Activated CD4-positive, alpha-beta T cell treated with anti-CD3 and anti-CD28 coated beads, Interleukin-2, amount 10 ng/mL, durations not matched to agents 24 days and 14 days (primary cell): ENCODE results near the gene MAGEA12. TPM values are rescaled to one million over a fixed set of nuclear protein-coding genes. Genes with fewer than 3 reads are reported as not detected.
A peak's percentile ranks its signal among the peaks of the same experiment; 100 is the strongest.
"Not testable (repeated sequence)": the region's sequence is repeated elsewhere in the genome, so short reads cannot be mapped to it uniquely, and the experiment has no call there.

ENCODE experiments used
- DNase-seq: peaks from one replicate; pipeline ENCODE4 v3.0.0; 2022
- H3K27ac Mint-ChIP-seq: one replicate; pipeline ENCODE4 v1.8.0; 2022; ENCODE audit warnings: mild to moderate bottlenecking, mixed read lengths
- H3K27me3 Mint-ChIP-seq: one replicate; pipeline ENCODE4 v1.8.0; 2022; ENCODE audit warnings: mixed read lengths
- H3K36me3 Mint-ChIP-seq: one replicate; pipeline ENCODE4 v1.8.0; 2022; ENCODE audit warnings: low read depth, mild to moderate bottlenecking, mixed read lengths
- H3K4me1 Mint-ChIP-seq: one replicate; pipeline ENCODE4 v1.8.0; 2021; ENCODE audit warnings: mixed read lengths
- H3K4me3 Mint-ChIP-seq: one replicate; pipeline ENCODE4 v1.8.0; 2022; ENCODE audit warnings: mild to moderate bottlenecking, moderate library complexity, mixed read lengths
- H3K9me3 Mint-ChIP-seq: one replicate; pipeline ENCODE4 v1.8.0; 2021; ENCODE audit warnings: mixed read lengths
- intact Hi-C: fragments of 100-400 bp; cut with micrococcal nuclease; formaldehyde crosslinking; loops from one replicate; pipeline ENCODE4 v1.15.1; 2023
- total RNA-seq: library from RNA; stranded (reverse); gene quantifications from 2 replicates; pipeline ENCODE4 v1.2.3, GENCODE V29; 2022

Gene MAGEA12, protein sequence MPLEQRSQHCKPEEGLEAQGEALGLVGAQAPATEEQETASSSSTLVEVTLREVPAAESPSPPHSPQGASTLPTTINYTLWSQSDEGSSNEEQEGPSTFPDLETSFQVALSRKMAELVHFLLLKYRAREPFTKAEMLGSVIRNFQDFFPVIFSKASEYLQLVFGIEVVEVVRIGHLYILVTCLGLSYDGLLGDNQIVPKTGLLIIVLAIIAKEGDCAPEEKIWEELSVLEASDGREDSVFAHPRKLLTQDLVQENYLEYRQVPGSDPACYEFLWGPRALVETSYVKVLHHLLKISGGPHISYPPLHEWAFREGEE
- total RNA-seq = not detected in 2 replicates

GRCh38 chrX:152733261-152733975 lies at the start of gene MAGEA12, which contains the start of gene CSAG1:
Gene MAGEA12 (plus strand): TSS chrX:152733757. CDS start chrX:152736162, 2,405 bp downstream.
Gene CSAG1 (minus strand): TSS chrX:152733721. CDS start chrX:152732460, 1,261 bp downstream.
- H3K9me3 Mint-ChIP-seq = no peaks in the 10 kb centered on the region

GRCh38 chrX:152697952-152698931 lies 35.3 kb upstream of the MAGEA12 start, which contains the start of gene MAGEA3:
Gene MAGEA3 (plus strand): TSS chrX:152698794. CDS start chrX:152700833, 2,039 bp downstream.
- H3K4me3 Mint-ChIP-seq, DNase-seq, intact Hi-C loops, H3K27ac Mint-ChIP-seq, H3K36me3 Mint-ChIP-seq, H3K4me1 Mint-ChIP-seq, H3K9me3 Mint-ChIP-seq, H3K27me3 Mint-ChIP-seq: not testable (repeated sequence)

More at GRCh38 chrX:152733261-152733975, at the start of gene MAGEA12, which contains the start of gene CSAG1:
- DNase-seq = peak; percentile 18
- no peak within 1 kb of the TSS for H3K27ac Mint-ChIP-seq
- no peak within 1 kb of the TSS for H3K4me3 Mint-ChIP-seq
- H3K4me1 Mint-ChIP-seq = no peaks in the 10 kb centered on the region
- H3K27me3 Mint-ChIP-seq = peaks cover 4% of the 10 kb centered on the region
- H3K36me3 Mint-ChIP-seq = no peaks in the 10 kb centered on the region
- intact Hi-C loops = no loop called here

DNA sequence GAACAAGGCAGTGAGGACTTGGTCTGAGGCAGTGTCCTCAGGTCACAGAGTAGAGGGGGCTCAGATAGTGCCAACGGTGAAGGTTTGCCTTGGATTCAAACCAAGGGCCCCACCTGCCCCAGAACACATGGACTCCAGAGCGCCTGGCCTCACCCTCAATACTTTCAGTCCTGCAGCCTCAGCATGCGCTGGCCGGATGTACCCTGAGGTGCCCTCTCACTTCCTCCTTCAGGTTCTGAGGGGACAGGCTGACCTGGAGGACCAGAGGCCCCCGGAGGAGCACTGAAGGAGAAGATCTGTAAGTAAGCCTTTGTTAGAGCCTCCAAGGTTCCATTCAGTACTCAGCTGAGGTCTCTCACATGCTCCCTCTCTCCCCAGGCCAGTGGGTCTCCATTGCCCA lies 33.2 kb upstream of the MAGEA12 start:
- intact Hi-C loops, H3K27me3 Mint-ChIP-seq, H3K36me3 Mint-ChIP-seq, H3K4me3 Mint-ChIP-seq, H3K27ac Mint-ChIP-seq, H3K9me3 Mint-ChIP-seq, H3K4me1 Mint-ChIP-seq: not testable (repeated sequence)
- DNase-seq = peak; percentile 10

DNA sequence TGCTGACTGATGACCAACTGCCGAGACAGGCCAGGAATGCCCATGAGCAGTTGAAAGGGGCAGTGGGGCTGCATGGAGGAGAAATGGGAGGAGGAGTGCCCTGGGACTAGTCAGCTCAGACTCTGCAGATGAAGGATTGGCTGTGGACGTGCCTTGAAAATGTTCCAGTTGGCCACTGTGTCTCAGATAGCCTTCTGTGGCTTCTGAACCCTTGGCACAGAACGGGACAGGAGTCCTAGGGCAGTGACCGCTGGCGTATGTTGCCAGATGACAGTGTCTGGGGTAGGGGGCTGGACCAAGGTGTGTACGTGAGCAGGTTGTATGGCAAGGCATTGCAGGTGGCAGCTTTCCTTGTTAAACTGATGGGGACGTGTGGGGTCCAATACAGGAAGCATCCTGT lies 27.1 kb upstream of the MAGEA12 start:
- intact Hi-C loops, DNase-seq, H3K27me3 Mint-ChIP-seq, H3K4me3 Mint-ChIP-seq, H3K36me3 Mint-ChIP-seq, H3K9me3 Mint-ChIP-seq, H3K4me1 Mint-ChIP-seq, H3K27ac Mint-ChIP-seq: not testable (repeated sequence)

- intact Hi-C loops, DNase-seq, H3K27ac Mint-ChIP-seq, H3K9me3 Mint-ChIP-seq, H3K4me3 Mint-ChIP-seq, H3K27me3 Mint-ChIP-seq, H3K4me1 Mint-ChIP-seq, H3K36me3 Mint-ChIP-seq: not testable (repeated sequence)
Observed at GRCh38 chrX:152709173-152709572, 24.4 kb upstream of the MAGEA12 start, which contains the start of gene CSAG2. Gene CSAG2 (minus strand): TSS chrX:152709273. CDS start chrX:152709112, 161 bp downstream.

DNA sequence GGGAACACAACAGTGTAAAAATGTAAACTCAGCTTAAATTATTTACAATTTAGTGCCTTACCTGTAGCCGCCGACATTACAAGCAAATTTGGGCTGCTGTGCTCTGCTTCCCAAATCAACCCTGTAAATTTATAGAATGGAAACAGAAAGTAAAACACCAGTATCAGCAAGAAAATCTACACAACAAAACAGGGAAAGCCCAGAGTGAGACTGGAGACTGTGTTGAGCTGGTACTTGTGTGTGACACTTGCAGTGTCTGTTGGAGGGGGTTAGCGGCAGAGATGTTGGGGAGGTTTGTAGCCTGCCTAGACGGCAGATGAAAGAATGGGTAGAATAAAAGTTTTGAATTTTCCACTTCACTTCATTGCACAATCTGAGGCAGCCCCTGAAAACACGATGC lies 20.4 kb upstream of the MAGEA12 start:
- intact Hi-C loops, H3K27ac Mint-ChIP-seq, H3K36me3 Mint-ChIP-seq, DNase-seq, H3K27me3 Mint-ChIP-seq, H3K4me3 Mint-ChIP-seq, H3K4me1 Mint-ChIP-seq, H3K9me3 Mint-ChIP-seq: not testable (repeated sequence)

GRCh38 chrX:152713815-152714787 lies 19.5 kb upstream of the MAGEA12 start, which contains the start of gene MAGEA2B:
Gene MAGEA2B (plus strand): TSS chrX:152714628. CDS start chrX:152717107, 2,479 bp downstream.
- intact Hi-C loops, H3K4me1 Mint-ChIP-seq, H3K27me3 Mint-ChIP-seq, DNase-seq, H3K27ac Mint-ChIP-seq, H3K36me3 Mint-ChIP-seq, H3K9me3 Mint-ChIP-seq, H3K4me3 Mint-ChIP-seq: not testable (repeated sequence)

DNA sequence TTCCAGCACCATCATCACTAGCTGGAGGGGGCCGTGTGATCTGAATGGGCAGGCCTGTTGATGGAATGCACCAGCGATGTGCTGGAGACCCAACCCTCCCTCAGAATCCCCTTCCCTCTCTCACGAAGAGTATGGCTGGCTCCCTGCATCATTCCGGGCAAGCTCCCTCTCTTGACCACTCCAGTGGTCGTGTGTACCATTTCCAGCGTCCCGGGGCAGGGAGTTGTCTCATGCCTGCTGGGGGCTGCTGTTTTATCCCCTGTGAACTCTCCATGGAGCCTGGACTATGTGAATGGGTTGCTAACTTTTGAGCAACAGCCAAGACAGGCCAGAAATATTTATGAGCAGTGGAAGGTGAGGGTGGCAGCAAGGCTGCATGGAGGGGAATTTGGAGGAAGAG lies 8.1 kb upstream of the MAGEA12 start:
- H3K27me3 Mint-ChIP-seq = peaks cover 4% of the 10 kb centered on the region
- DNase-seq = no peak
- intact Hi-C loops = no loop called here
- H3K9me3 Mint-ChIP-seq = no peaks in the 10 kb centered on the region
- no peaks in the 10 kb centered on the region for H3K4me1 Mint-ChIP-seq
- H3K36me3 Mint-ChIP-seq = no peaks in the 10 kb centered on the region
- no peak overlapping the region for H3K27ac Mint-ChIP-seq
- H3K4me3 Mint-ChIP-seq = no peak overlapping the region

DNA sequence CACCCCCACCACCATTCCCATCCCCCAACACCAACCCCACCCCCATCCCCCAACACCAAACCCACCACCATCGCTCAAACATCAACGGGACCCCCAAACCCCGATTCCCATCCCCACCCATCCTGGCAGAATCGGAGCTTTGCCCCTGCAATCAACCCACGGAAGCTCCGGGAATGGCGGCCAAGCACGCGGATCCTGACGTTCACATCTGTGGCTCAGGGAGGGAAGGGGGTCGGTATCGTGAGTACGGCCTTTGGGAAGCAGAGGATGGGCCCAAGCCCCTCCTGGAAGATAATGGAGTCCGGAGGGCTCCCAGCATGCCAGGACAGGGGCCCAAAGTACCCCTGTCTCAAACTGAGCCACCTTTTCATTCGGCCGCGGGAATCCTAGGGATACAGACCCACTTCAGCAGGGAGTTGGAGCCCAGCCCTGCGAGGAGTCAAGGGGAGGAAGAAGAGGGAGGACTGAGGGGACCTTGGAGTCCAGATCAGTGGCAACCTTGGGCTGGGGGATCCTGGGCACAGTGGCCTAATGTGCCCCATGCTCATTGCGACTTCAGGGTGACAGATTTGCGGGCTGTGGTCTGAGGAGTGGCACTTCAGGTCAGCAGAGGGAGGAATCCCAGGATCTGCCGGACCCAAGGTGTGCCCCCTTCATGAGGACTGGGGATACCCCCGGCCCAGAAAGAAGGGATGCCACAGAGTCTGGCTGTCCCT lies 744 bp downstream of the MAGEA12 start:
- not testable (repeated sequence) for H3K36me3 Mint-ChIP-seq

DNA sequence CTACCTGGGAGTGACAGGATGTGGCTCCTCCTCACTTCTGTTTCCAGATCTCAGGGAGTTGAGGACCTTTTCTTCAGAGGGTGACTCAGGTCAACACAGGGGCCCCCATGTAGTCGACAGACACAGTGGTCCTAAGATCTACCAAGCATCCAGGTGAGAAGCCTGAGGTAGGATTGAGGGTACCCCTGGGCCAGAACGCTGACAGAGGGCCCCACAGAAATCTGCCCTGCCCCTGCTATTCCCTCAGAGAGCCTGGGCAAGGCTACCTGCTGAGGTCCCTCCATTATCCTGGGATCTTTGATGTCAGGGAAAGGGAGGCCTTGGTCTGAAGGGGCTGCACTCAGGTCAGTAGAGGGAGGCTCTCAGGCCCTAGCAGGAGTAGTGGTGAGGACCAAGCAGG lies 1.5 kb downstream of the MAGEA12 start:
- Mint-ChIP-seq H3K9me3 (no peaks in the 10 kb centered on the region), H3K4me1 (no peaks in the 10 kb centered on the region), H3K27ac (no peak overlapping the region), H3K36me3 (no peaks in the 10 kb centered on the region), H3K4me3 (no peak overlapping the region), H3K27me3 (peaks cover 1% of the 10 kb centered on the region)
- no peak for DNase-seq
- intact Hi-C loops = no loop called here

More for the DNA sequence above, 744 bp downstream of the MAGEA12 start:
- H3K27me3 Mint-ChIP-seq, intact Hi-C loops, H3K9me3 Mint-ChIP-seq, H3K4me3 Mint-ChIP-seq, H3K27ac Mint-ChIP-seq, H3K4me1 Mint-ChIP-seq: not testable (repeated sequence)
- peak; percentile 17 for DNase-seq

DNA sequence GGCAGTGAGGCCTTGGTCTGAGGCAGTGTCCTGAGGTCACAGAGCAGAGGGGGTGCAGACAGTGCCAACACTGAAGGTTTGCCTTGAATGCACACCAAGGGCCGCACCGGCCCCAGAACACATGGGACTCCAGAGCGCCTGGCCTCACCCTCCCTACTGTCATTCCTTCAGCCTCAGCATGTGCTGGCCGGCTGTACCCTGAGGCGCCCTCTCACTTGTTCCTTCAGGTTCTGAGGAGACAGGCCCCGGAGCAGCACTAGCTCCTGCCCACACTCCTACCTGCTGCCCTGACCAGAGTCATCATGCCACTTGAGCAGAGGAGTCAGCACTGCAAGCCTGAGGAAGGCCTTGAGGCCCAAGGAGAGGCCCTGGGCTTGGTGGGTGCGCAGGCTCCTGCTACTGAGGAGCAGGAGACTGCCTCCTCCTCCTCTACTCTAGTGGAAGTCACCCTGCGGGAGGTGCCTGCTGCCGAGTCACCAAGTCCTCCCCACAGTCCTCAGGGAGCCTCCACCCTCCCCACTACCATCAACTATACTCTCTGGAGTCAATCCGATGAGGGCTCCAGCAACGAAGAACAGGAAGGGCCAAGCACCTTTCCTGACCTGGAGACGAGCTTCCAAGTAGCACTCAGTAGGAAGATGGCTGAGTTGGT lies 2.4 kb downstream of the MAGEA12 start:
- Mint-ChIP-seq H3K4me1 (no peaks in the 10 kb centered on the region), H3K27me3 (peaks cover 1% of the 10 kb centered on the region), H3K4me3 (no peak overlapping the region), H3K27ac (no peak overlapping the region), H3K9me3 (no peaks in the 10 kb centered on the region), H3K36me3 (no peaks in the 10 kb centered on the region)
- peak; percentile 16 for DNase-seq
- intact Hi-C loops = no loop called here

DNA sequence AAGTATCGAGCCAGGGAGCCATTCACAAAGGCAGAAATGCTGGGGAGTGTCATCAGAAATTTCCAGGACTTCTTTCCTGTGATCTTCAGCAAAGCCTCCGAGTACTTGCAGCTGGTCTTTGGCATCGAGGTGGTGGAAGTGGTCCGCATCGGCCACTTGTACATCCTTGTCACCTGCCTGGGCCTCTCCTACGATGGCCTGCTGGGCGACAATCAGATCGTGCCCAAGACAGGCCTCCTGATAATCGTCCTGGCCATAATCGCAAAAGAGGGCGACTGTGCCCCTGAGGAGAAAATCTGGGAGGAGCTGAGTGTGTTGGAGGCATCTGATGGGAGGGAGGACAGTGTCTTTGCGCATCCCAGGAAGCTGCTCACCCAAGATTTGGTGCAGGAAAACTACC lies 3.0 kb downstream of the MAGEA12 start:
- H3K36me3 Mint-ChIP-seq, H3K4me1 Mint-ChIP-seq, intact Hi-C loops, H3K9me3 Mint-ChIP-seq, H3K4me3 Mint-ChIP-seq, H3K27ac Mint-ChIP-seq, H3K27me3 Mint-ChIP-seq: not testable (repeated sequence)
- DNase-seq = peak; percentile 7
